Measurements from ENCODE around the gene ADK.

DNA sequence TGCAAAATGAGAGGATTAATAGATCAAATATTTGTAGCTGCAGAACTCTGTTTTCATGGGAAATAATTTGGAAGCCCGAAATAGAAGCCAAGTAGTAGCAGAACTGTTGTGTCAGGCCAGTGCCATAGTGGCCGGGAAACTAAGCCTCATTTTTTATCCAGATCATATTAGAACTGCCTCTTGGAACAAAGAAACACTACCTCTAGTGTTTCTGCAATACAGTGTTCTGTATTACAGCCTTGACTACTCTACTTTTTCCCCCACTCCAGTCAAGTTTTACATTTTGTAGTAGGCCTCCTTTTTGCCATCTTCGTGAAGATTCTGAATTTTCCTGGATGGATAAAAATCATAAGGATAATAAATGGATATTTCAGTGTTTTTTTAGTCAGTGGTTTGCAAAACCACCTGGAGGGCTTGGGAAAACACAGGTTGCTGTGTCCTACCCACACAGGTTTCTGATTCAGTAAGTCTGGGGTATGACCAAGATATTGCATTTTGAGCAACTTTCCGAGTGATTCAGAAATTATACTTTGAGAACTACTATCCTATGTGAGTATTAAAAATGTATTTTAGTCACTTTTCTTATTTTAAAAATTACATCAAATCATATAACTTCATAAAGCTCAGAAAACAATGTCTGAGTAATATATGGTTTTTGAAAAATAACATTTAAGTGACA is 349.1 kb downstream of the ADK start:
- TF ChIP-seq, protein P1, sequence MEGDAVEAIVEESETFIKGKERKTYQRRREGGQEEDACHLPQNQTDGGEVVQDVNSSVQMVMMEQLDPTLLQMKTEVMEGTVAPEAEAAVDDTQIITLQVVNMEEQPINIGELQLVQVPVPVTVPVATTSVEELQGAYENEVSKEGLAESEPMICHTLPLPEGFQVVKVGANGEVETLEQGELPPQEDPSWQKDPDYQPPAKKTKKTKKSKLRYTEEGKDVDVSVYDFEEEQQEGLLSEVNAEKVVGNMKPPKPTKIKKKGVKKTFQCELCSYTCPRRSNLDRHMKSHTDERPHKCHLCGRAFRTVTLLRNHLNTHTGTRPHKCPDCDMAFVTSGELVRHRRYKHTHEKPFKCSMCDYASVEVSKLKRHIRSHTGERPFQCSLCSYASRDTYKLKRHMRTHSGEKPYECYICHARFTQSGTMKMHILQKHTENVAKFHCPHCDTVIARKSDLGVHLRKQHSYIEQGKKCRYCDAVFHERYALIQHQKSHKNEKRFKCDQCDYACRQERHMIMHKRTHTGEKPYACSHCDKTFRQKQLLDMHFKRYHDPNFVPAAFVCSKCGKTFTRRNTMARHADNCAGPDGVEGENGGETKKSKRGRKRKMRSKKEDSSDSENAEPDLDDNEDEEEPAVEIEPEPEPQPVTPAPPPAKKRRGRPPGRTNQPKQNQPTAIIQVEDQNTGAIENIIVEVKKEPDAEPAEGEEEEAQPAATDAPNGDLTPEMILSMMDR (IDR thresholded peaks at IDR 0.05; ENCODE audit: extremely low read depth in 1 of 2, insufficient read depth in 1 of 2, low read depth in 1 of 2, low read length in 2 of 2): no peak
- TF ChIP-seq JUN (IDR thresholded peaks at IDR 0.05; ENCODE audit: borderline replicate concordance, insufficient read depth, insufficient read length, low read depth): no peak
- TF ChIP-seq POLR2A (IDR thresholded peaks at IDR 0.05; ENCODE audit: low read depth, low read length): no peak
- no peak for TF ChIP-seq FOS (IDR thresholded peaks at IDR 0.05; ENCODE audit: borderline replicate concordance, insufficient read depth, low read length)

Measured in endothelial cell of umbilical vein (primary cell).